Stimulated activated naive CD4-positive, alpha-beta T cell treated with Interleukin-2 at 50 U/mL for 16 hours (primary cell): ENCODE results near the gene GSK3B.
"Not testable (repeated sequence)": the region's sequence is repeated elsewhere in the genome, so short reads cannot be mapped to it uniquely, and the experiment has no call there.

ENCODE experiments used
- DNase-seq: peaks from one replicate; lab custom pipeline; 2025; lab: John Stamatoyannopoulos, UW

GSK3B gene

GRCh38 chr3:120013481-120013880, 80.8 kb downstream of the GSK3B start:
- no peak for DNase-seq

DNA sequence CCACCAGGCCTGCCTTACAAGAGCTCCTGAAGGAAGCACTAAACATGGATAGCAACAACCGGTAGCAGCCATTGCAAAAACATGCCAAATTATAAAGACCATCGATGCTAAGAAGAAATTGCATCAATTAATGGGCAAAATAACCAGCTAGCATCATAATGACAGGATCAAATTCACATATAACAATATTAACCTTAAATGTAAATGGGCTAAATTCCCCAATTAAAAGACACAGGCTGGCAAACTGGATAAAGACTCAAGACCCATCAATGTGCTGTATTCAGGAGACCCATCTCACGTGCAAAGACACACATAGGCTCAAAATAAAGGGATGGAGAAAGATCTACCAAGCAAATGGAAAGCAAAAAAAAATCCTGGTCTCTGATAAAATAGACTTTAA, 88.5 kb downstream of the GSK3B start:
- not testable (repeated sequence) for DNase-seq

GRCh38 chr3:120004008-120004498, 90.2 kb downstream of the GSK3B start:
- not testable (repeated sequence) for DNase-seq

- DNase-seq = no peak
Observed at GRCh38 chr3:119998166-119998565, 96.1 kb downstream of the GSK3B start.

- DNase-seq = no peak
Observed at GRCh38 chr3:119990888-119991287, 103.4 kb downstream of the GSK3B start.

GRCh38 chr3:119989981-119990655, 104.1 kb downstream of the GSK3B start:
- no peak for DNase-seq

- DNase-seq = not testable (repeated sequence)
Observed at GRCh38 chr3:119986812-119987211, 107.4 kb downstream of the GSK3B start.

- no peak for DNase-seq
Observed at GRCh38 chr3:119981386-119981785, 112.9 kb downstream of the GSK3B start.

GRCh38 chr3:119978554-119979208, 115.6 kb downstream of the GSK3B start:
- no peak for DNase-seq

- no peak for DNase-seq
Observed at GRCh38 chr3:119977353-119977752, 116.9 kb downstream of the GSK3B start.

DNA sequence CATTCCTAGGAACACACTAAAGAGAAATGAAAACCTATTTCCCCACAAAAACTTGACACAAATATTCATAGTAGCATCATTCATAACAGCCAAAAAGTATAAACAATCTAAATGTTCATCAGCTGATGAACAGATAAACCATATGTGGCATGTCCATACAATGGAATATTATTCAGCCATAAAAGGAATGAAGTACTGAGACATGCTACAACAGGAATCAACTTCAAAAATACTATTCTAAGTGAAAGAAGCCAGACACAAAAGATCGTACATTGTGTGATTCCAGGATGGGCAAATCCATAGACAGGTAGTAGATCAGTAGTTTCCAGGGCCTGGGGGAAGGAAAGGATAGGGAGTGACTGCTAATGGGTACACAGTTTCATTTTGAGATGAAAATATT, 118.0 kb downstream of the GSK3B start:
- DNase-seq = no peak

- DNase-seq = no peak
Observed at GRCh38 chr3:119974656-119975055, 119.6 kb downstream of the GSK3B start.

- no peak for DNase-seq
Observed at GRCh38 chr3:119973018-119973646, 121.1 kb downstream of the GSK3B start.

- DNase-seq = no peak
Observed at GRCh38 chr3:119969759-119970158, 124.5 kb downstream of the GSK3B start.

DNA sequence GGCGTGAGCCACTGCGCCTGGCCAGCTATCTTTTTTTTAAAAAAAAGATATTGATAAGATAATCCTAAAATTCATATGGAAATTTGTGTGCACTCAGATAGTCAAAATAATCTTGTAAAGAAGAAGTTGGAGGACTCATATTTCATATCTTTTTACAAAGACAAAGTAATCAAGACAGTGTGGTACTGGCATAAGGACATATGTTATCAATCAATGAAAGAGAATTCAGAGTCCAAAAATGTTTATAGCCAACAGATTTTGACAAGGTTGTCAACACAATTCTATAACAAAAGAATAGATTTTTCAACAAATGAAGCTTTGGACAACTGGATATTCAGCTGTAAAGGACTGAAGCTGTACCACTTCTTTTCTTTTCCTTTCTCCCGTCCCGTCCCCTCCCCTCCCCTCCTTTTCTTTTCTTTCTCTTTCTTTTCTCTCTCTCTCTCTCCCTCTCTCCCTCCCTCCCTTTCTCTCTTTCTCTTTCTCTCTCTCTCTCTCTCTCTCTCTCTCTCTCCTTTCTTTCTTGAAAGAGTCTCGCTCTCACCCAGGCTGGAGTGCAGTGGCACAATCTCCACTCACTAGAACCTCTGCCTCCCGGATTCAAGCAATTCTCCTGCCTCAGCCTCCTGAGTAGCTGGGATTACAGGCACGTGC, 126.8 kb downstream of the GSK3B start:
- DNase-seq = no peak

DNA sequence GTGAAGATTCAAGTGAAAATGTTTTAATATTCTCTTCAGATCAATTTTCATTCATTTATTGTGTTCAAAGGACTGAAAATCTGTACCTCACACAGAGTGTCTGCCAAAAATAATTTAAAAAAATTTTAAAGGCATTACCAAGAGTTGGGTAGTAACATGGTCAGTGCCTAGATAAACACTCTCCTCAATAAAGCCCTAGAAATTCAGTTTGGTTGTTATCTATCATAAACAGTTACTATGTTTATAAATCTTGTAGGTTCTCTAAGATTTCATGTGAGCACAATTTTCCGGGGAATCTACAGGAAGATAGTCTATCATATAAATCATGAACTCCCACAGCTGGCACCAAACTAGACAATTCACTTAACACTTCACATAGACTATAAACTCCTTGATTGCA, 128.6 kb downstream of the GSK3B start:
- no peak for DNase-seq

- no peak for DNase-seq
Observed at GRCh38 chr3:119964294-119964693, 130.0 kb downstream of the GSK3B start.

GRCh38 chr3:119955972-119956371, 138.3 kb downstream of the GSK3B start:
- no peak for DNase-seq

DNA sequence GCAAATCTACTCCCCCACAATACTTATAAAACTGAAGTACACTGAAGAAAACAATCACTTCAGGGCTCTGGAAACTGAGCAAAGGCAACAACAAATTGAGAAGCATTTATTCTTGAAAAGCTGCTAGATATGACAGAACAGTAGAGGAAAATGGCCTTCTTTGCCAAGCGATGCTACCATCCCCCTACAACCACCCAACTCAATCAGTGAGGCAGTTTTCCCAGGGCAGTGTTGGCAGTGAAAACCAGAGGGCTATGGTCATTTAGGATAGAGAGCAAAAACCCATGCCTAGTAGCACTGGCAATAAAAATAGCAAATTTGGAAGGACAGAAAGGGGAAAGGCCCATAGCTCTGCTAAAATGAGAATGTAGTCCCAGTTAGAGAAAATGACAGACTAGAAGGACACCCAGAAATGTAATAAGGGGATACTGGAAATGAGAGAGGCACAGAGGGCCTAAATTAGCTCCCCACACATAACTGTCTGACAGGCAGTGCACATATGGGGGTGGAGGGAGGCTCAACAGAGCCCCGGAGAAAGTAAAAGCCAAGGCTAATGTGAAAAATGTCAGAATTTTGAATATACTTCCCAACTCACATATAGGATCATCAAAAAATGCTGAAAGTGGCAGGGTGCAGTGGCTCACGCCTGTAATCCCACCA, 143.5 kb downstream of the GSK3B start:
- DNase-seq = no peak

DNA sequence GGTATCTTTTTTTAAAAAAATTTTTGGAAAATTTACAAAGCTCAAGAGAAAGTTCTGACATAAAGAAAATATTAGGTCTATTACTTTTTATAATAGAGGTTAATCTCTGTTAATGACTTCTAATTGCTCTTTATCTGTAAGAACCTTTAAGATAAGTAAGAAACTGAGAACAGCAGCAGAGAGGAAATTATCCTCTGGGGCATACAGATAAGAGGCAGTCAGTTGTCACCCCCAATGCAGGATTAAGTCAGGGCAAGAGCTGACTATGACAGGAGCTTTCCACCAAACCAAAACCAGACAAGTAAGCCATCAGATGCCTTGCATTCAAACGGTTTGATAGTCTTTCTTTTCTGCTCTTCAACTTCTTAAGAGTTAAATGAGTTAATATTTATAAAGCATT, 149.0 kb downstream of the GSK3B start:
- DNase-seq = no peak

GRCh38 chr3:119944091-119944490, 150.2 kb downstream of the GSK3B start:
- no peak for DNase-seq

DNA sequence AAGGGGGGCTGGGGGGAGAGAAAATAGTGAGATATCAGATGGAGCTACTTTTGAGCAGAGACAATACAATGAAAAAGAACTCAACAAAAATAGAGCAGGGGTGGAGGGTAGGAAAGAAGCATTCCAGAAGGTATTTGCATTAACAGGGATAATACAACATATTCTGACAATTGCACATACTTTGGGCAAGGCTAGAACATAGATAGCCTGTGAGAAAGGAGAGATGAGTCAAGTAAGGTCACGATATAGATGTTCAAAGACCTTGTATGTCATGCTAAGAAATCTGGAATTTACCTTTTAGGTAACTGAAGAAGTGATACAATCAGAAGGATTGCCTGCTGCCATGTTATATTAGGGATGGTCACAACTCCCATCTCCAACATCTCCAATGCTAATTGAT, 155.2 kb downstream of the GSK3B start:
- no peak for DNase-seq
